ENCODE results near the gene PAK5.
"Not testable (repeated sequence)": the region's sequence is repeated elsewhere in the genome, so short reads cannot be mapped to it uniquely, and the experiment has no call there.

- not testable (repeated sequence) for TF ChIP-seq CTCF, POLR2A (IDR thresholded peaks at IDR 0.05)
These were observed 197.3 kb downstream of the PAK5 start for GRCh38 chr20:9641499-9642000.
